ENCODE data around the gene NGEF.

Gene NGEF

DNA sequence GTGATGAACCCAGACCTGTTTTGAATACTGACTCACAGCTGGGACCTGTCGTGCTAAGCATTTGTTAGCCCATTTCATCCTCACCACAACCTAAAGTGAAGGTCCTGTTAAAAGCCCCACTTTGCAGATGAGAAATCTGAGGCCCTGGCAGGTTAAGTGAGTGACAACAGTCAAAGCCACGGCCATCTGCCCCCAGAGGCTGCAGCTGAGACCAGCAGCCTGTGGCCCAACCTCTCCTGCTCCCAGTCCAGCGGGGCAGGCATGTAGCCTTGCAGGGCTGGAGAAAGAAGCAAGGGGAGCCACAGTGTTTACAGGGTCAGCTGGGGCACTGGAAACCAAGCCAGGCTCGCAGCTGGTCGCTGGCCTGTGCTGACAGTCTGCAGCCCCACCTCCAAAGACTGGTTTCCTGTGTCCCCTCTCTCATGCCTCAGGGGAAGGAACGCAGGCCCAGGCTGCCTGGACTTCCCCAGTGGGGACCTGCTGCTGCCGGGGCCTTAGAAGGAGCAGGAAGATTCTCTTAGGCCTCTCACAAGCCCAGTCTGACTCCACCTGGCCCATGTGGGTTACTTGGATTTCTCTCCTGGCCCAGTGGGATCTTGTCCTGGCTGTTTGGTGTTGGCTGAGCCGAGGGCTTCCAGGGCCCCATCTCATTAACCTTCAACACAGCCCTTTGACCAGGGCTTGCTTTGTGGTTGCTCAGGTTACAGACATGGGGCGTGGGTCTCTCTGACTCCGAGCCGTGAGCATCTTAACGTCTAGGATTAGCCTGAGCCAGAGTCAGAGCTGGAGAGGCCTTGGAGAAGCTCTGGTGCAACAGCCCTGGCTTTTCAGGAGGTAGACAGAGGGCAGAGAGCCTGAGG lies 48.8 kb upstream of the NGEF start:
- no peak overlapping the region for H3K4me3 ChIP-seq (ENCODE audit: low read depth, low read length)
- H3K27ac ChIP-seq (ENCODE audit: extremely low read depth, low read depth, low read length), result no peak overlapping the region
- POLR2A ChIA-PET, result no interaction called here

DNA sequence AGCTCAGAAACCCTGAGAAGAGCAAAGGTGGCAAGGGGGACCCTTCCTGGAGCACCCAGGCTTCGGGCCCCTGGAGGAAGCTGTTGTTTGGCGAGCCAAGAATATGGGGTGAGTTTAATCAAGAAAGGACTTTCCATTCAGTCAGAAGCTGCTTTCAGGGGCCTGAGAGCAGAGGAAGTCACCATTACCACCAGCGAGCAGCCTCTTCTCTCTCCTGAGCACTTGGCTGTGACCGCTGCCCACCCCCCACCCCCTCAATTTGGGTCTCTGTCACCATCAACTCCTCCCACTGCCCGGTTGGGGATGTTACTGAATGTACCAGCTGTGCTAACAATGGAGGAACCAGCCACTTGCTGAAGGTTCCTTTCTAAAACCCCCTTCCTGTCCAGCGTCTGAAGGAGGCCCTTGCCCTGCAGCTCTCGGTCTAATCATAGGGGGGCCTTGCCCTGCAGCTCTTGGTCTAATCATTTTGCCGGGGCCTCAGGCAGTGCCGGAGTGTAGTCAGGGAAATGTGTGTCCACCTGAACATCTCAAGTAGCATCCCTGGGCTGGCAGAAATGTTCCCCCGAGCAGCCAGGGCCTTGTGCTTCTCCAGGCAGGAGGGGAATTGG lies 48.0 kb upstream of the NGEF start:
- POLR2A ChIA-PET, result no interaction called here

More for the DNA sequence above, 48.8 kb upstream of the NGEF start:
- TF ChIP-seq, protein P1, sequence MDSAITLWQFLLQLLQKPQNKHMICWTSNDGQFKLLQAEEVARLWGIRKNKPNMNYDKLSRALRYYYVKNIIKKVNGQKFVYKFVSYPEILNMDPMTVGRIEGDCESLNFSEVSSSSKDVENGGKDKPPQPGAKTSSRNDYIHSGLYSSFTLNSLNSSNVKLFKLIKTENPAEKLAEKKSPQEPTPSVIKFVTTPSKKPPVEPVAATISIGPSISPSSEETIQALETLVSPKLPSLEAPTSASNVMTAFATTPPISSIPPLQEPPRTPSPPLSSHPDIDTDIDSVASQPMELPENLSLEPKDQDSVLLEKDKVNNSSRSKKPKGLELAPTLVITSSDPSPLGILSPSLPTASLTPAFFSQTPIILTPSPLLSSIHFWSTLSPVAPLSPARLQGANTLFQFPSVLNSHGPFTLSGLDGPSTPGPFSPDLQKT (IDR thresholded peaks at IDR 0.05; ENCODE audit: borderline replicate concordance, low read depth, low read length), result no peak
- TF ChIP-seq ZNF140 (tag by site-specific recombination; IDR thresholded peaks at IDR 0.05) (no peak), ZNF426 (tag by site-specific recombination; IDR thresholded peaks at IDR 0.05) (no peak), ZFP3 (tag by site-specific recombination; IDR thresholded peaks at IDR 0.05; ENCODE audit: low read depth) (no peak), ZNF146 (tag by site-specific recombination; IDR thresholded peaks at IDR 0.05) (no peak), GLI2 (tag by site-specific recombination; IDR thresholded peaks at IDR 0.05; ENCODE audit: borderline replicate concordance, low read depth) (no peak), ZNF341 (tag by site-specific recombination; IDR thresholded peaks at IDR 0.05; ENCODE audit: low read depth) (no peak), ZNF24 (tag by site-specific recombination; IDR thresholded peaks at IDR 0.05) (no peak), ZNF2 (tag by site-specific recombination; IDR thresholded peaks at IDR 0.05) (no peak), ZBTB1 (tag by site-specific recombination; IDR thresholded peaks at IDR 0.05) (no peak), WT1 (tag by site-specific recombination; IDR thresholded peaks at IDR 0.05) (no peak), ZNF664 (tag by site-specific recombination; IDR thresholded peaks at IDR 0.05) (no peak), ZNF548 (tag by site-specific recombination; IDR thresholded peaks at IDR 0.05) (no peak), ZNF623 (tag by site-specific recombination; IDR thresholded peaks at IDR 0.05) (no peak)
- TF ChIP-seq, protein P2, sequence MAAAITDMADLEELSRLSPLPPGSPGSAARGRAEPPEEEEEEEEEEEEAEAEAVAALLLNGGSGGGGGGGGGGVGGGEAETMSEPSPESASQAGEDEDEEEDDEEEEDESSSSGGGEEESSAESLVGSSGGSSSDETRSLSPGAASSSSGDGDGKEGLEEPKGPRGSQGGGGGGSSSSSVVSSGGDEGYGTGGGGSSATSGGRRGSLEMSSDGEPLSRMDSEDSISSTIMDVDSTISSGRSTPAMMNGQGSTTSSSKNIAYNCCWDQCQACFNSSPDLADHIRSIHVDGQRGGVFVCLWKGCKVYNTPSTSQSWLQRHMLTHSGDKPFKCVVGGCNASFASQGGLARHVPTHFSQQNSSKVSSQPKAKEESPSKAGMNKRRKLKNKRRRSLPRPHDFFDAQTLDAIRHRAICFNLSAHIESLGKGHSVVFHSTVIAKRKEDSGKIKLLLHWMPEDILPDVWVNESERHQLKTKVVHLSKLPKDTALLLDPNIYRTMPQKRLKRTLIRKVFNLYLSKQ (tag by site-specific recombination; IDR thresholded peaks at IDR 0.05; ENCODE audit: borderline replicate concordance), result no peak
- TF ChIP-seq, protein P3, sequence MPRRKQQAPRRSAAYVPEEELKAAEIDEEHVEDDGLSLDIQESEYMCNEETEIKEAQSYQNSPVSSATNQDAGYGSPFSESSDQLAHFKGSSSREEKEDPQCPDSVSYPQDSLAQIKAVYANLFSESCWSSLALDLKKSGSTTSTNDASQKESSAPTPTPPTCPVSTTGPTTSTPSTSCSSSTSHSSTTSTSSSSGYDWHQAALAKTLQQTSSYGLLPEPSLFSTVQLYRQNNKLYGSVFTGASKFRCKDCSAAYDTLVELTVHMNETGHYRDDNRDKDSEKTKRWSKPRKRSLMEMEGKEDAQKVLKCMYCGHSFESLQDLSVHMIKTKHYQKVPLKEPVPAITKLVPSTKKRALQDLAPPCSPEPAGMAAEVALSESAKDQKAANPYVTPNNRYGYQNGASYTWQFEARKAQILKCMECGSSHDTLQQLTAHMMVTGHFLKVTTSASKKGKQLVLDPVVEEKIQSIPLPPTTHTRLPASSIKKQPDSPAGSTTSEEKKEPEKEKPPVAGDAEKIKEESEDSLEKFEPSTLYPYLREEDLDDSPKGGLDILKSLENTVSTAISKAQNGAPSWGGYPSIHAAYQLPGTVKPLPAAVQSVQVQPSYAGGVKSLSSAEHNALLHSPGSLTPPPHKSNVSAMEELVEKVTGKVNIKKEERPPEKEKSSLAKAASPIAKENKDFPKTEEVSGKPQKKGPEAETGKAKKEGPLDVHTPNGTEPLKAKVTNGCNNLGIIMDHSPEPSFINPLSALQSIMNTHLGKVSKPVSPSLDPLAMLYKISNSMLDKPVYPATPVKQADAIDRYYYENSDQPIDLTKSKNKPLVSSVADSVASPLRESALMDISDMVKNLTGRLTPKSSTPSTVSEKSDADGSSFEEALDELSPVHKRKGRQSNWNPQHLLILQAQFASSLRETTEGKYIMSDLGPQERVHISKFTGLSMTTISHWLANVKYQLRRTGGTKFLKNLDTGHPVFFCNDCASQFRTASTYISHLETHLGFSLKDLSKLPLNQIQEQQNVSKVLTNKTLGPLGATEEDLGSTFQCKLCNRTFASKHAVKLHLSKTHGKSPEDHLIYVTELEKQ (tag by site-specific recombination; IDR thresholded peaks at IDR 0.05; ENCODE audit: borderline replicate concordance), result no peak
- TF ChIP-seq, protein P4, sequence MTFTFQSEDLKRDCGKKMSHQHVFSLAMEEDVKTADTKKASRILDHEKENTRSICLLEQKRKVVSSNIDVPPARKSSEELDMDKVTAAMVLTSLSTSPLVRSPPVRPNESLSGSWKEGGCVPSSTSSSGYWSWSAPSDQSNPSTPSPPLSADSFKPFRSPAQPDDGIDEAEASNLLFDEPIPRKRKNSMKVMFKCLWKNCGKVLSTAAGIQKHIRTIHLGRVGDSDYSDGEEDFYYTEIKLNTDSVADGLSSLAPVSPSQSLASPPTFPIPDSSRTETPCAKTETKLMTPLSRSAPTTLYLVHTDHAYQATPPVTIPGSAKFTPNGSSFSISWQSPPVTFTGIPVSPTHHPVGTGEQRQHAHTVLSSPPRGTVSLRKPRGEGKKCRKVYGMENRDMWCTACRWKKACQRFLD (tag by site-specific recombination; IDR thresholded peaks at IDR 0.05), result no peak
- Histone ChIP-seq H3K36me3 (ENCODE audit: control insufficient read depth in 2 of 2, insufficient read depth in 1 of 2, low read length in 2 of 2) (no peaks in the 10 kb centered on the region), H3K4me1 (ENCODE audit: control insufficient read depth, insufficient read depth, low read length) (no peaks in the 10 kb centered on the region), H3K9me3 (ENCODE audit: control insufficient read depth, insufficient read depth, low read depth, low read length) (no peaks in the 10 kb centered on the region)
- CTCF ChIA-PET, result interaction anchor here (0.6 to 1.0 kb wide), 4 partner anchors 8 to 391 kb away, joined by 3 to 5 read pairs (median 4); no protein-coding TSS in a partner anchor

More for the DNA sequence above, 48.0 kb upstream of the NGEF start:
- no peak for TF ChIP-seq GLI4 (tag by site-specific recombination; IDR thresholded peaks at IDR 0.05)
- TF ChIP-seq ZNF548 (tag by site-specific recombination; IDR thresholded peaks at IDR 0.05), result no peak
- TF ChIP-seq SP7 (tag by site-specific recombination; IDR thresholded peaks at IDR 0.05), result no peak
- TF ChIP-seq ZNF433 (tag by site-specific recombination; IDR thresholded peaks at IDR 0.05; ENCODE audit: low read depth), result no peak
- no peak for TF ChIP-seq ZNF830 (tag by site-specific recombination; IDR thresholded peaks at IDR 0.05; ENCODE audit: low read depth)
- no peak for TF ChIP-seq ZNF202 (tag by site-specific recombination; IDR thresholded peaks at IDR 0.05; ENCODE audit: borderline replicate concordance)
- no peak for TF ChIP-seq MEIS1 (CRISPR knock-in tag; IDR thresholded peaks at IDR 0.05; ENCODE audit: borderline replicate concordance)
- H3K4me3 ChIP-seq (ENCODE audit: low read depth, low read length), result no peak overlapping the region
- no peaks in the 10 kb centered on the region for H3K36me3 ChIP-seq (ENCODE audit: control insufficient read depth in 2 of 2, insufficient read depth in 1 of 2, low read length in 2 of 2)
- no peaks in the 10 kb centered on the region for H3K9me3 ChIP-seq (ENCODE audit: control insufficient read depth, insufficient read depth, low read depth, low read length)
- CTCF ChIA-PET, result interaction anchor here (0.5 to 1.0 kb wide), 5 partner anchors 7 to 298 kb away, joined by 3 to 4 read pairs (median 3); no protein-coding TSS in a partner anchor
- no peaks in the 10 kb centered on the region for H3K4me1 ChIP-seq (ENCODE audit: control insufficient read depth, insufficient read depth, low read length)
- no peak overlapping the region for H3K27ac ChIP-seq (ENCODE audit: extremely low read depth, low read depth, low read length)

Measured in HEK293 (cell line).